GM08714 (cell line): ENCODE measurements around the gene KRTAP3-3.
"Not testable (repeated sequence)": the region's sequence is repeated elsewhere in the genome, so short reads cannot be mapped to it uniquely, and the experiment has no call there.

Source experiments
- H3K4me3 ChIP-seq: fragments of 200-500 bp; sonication (Bioruptor generic); 2 replicates; pipeline ENCODE4 v1.5.1; 2014; ENCODE audit warnings: mild to moderate bottlenecking, low read length, inconsistent platforms
- ZNF274 ChIP-seq: IDR thresholded peaks from 2 replicates; pipeline ENCODE4 v1.6.1; 2012; ENCODE audit warnings: mild to moderate bottlenecking, low read depth, low read length

Gene KRTAP3-3

GRCh38 chr17:41013606-41014005 lies 19.6 kb upstream of the KRTAP3-3 start:
- H3K4me3 ChIP-seq, result no peak overlapping the region
- TF ChIP-seq ZNF274, result no peak

GRCh38 chr17:41013181-41013580 lies 19.2 kb upstream of the KRTAP3-3 start:
- no peak for TF ChIP-seq ZNF274
- H3K4me3 ChIP-seq, result no peak overlapping the region

- no peak for TF ChIP-seq ZNF274
- no peak overlapping the region for H3K4me3 ChIP-seq
Observed at GRCh38 chr17:41012326-41013120, 18.6 kb upstream of the KRTAP3-3 start.

GRCh38 chr17:41010441-41010840 lies 16.5 kb upstream of the KRTAP3-3 start:
- H3K4me3 ChIP-seq, result no peak overlapping the region
- TF ChIP-seq ZNF274, result no peak

GRCh38 chr17:41009936-41010335 lies 16.0 kb upstream of the KRTAP3-3 start:
- no peak overlapping the region for H3K4me3 ChIP-seq
- no peak for TF ChIP-seq ZNF274

- no peak overlapping the region for H3K4me3 ChIP-seq
- TF ChIP-seq ZNF274, result no peak
Observed at GRCh38 chr17:41009301-41009760, 15.4 kb upstream of the KRTAP3-3 start.

- no peak for TF ChIP-seq ZNF274
- H3K4me3 ChIP-seq, result no peak within 1 kb of the TSS
Observed at GRCh38 chr17:41008811-41009210, 14.8 kb upstream of the KRTAP3-3 start, which contains the start of gene KRTAP3-1. Gene KRTAP3-1, minus strand, starts transcription at chr17:41009128. Its CDS starts 54 bp downstream, at chr17:41009074.

- H3K4me3 ChIP-seq, result no peak overlapping the region
- TF ChIP-seq ZNF274, result no peak
Observed at GRCh38 chr17:41004397-41004796, 10.4 kb upstream of the KRTAP3-3 start.

GRCh38 chr17:41003926-41004325 lies 10.0 kb upstream of the KRTAP3-3 start:
- H3K4me3 ChIP-seq, result no peak overlapping the region
- no peak for TF ChIP-seq ZNF274

- H3K4me3 ChIP-seq, result no peak overlapping the region
- TF ChIP-seq ZNF274, result no peak
Observed at GRCh38 chr17:41002814-41003213, 8.8 kb upstream of the KRTAP3-3 start.

- no peak overlapping the region for H3K4me3 ChIP-seq
- no peak for TF ChIP-seq ZNF274
Observed at GRCh38 chr17:41001795-41002194, 7.8 kb upstream of the KRTAP3-3 start.

GRCh38 chr17:40999563-40999962 lies 5.6 kb upstream of the KRTAP3-3 start, which contains the start of gene KRTAP3-2:
Gene KRTAP3-2, minus strand, starts transcription at chr17:40999906. Its CDS starts 53 bp downstream, at chr17:40999853.
- not testable (repeated sequence) for H3K4me3 ChIP-seq

- TF ChIP-seq ZNF274, result no peak
- no peak overlapping the region for H3K4me3 ChIP-seq
Observed at GRCh38 chr17:40997361-40997760, 3.4 kb upstream of the KRTAP3-3 start.

GRCh38 chr17:40996829-40997228 lies 2.9 kb upstream of the KRTAP3-3 start:
- no peak for TF ChIP-seq ZNF274
- H3K4me3 ChIP-seq, result no peak overlapping the region

GRCh38 chr17:40995116-40995515 lies 1.2 kb upstream of the KRTAP3-3 start:
- no peak for TF ChIP-seq ZNF274
- no peak overlapping the region for H3K4me3 ChIP-seq
